Activated gamma-delta T cell treated with Interleukin-2 at 50 U/mL for 16 hours (primary cell): ENCODE measurements around the gene MPPED1.

Experiments
- DNase-seq: peaks from one replicate; pipeline ENCODE4 v3.0.0-alpha.2; 2020

MPPED1 gene

GRCh38 chr22:43550024-43550620 is 138.3 kb downstream of the MPPED1 start:
- no peak for DNase-seq

- no peak for DNase-seq
Measured at GRCh38 chr22:43550672-43551071, 138.9 kb downstream of the MPPED1 start.

- DNase-seq = no peak
Measured at GRCh38 chr22:43553451-43554258, 141.8 kb downstream of the MPPED1 start.

- DNase-seq = no peak
Measured at GRCh38 chr22:43554259-43554636, 142.4 kb downstream of the MPPED1 start.

GRCh38 chr22:43554694-43555365 is 143.0 kb downstream of the MPPED1 start:
- no peak for DNase-seq

GRCh38 chr22:43555561-43556515 is 144.0 kb downstream of the MPPED1 start:
- no peak for DNase-seq
